Body of pancreas (tissue), 4 donors: ENCODE data around the gene RUNX3.

Experiments
- CTCF ChIP-seq, 7 experiments: fragments of 450-650 bp in 4 of 7; fragments of 200-600 bp in 3 of 7; sonication (generic) in 3 of 7; IDR thresholded peaks; one replicate each; pipeline ENCODE4 v1.5.1; 2016 to 2019; ENCODE audit warnings: antibody characterized with exemption in 7 of 7
- POLR2A ChIP-seq, 3 donors: fragments of 450-650 bp; IDR thresholded peaks; one replicate each; pipeline ENCODE4 v1.6.1; 2016; ENCODE audit warnings: antibody characterized with exemption in 3 of 3, mild to moderate bottlenecking in 2 of 3

GRCh38 chr1:24904731-24905354 is 25.2 kb downstream of the RUNX3 start:
- TF ChIP-seq POLR2A (IDR thresholded peaks at IDR 0.05) (no peak), CTCF (IDR thresholded peaks at IDR 0.05) (no peak)
